Glomerular visceral epithelial cell (primary cell): ENCODE measurements around the gene NEK9.

Experiments
- DNase-seq: peaks from one replicate; pipeline ENCODE4 v3.0.0-alpha.2; 2016; ENCODE audit errors: extremely low spot score

NEK9 gene

GRCh38 chr14:75040507-75040906, 86.3 kb downstream of the NEK9 start:
- DNase-seq: no peak

- no peak for DNase-seq
Observed at GRCh38 chr14:75032939-75033338, 93.9 kb downstream of the NEK9 start.

DNA sequence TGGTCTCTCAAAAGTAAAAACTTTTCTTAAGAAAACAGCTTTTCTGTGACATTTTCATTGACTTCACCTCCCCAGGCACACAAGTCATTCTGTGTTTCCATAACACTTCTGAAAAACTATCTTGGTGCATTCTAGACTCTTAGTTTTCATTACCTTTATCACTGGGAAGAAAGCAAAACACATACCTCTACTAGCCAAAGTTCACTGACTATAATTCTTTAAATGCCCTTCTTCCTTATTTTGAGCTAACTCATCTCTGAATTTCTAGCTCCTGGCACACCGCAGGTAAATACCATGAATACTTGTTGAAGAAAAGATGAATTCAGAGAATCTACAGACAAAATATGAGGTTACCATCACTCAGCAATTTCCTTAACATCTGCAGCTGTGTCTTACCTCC, 96.7 kb downstream of the NEK9 start:
- DNase-seq: no peak
